GM12874 (cell line): Measurements from ENCODE around the gene RASGRP1.

Experiments
- TF ChIP-seq, protein P1 (sequence below): IDR thresholded peaks from 2 replicates; pipeline ENCODE4 v1.5.1; 2011; ENCODE audit warnings: low read depth, mild to moderate bottlenecking, control low read depth, low read length, moderate library complexity; ENCODE audit not compliant: insufficient read depth

Gene RASGRP1

DNA sequence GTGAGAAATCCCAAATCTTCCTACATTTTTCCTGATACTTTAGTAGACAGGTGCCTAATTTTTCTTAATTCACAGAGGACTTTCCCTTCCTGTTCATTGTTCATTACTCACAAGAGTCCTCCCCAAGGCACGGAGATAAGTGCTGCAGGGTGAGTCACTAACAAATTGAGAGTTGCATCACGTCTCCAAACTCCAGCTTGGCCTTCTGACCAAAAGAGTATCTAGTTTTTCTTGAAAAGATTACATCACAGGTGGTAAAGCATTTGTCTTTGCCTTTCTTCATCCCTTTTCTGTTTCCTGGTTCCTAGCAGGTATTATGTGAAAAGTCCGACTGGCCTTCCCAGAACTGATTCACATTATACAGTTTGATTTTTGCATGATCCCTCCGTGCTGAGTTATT, 24.9 kb upstream of the RASGRP1 start:
- TF ChIP-seq, protein P1, sequence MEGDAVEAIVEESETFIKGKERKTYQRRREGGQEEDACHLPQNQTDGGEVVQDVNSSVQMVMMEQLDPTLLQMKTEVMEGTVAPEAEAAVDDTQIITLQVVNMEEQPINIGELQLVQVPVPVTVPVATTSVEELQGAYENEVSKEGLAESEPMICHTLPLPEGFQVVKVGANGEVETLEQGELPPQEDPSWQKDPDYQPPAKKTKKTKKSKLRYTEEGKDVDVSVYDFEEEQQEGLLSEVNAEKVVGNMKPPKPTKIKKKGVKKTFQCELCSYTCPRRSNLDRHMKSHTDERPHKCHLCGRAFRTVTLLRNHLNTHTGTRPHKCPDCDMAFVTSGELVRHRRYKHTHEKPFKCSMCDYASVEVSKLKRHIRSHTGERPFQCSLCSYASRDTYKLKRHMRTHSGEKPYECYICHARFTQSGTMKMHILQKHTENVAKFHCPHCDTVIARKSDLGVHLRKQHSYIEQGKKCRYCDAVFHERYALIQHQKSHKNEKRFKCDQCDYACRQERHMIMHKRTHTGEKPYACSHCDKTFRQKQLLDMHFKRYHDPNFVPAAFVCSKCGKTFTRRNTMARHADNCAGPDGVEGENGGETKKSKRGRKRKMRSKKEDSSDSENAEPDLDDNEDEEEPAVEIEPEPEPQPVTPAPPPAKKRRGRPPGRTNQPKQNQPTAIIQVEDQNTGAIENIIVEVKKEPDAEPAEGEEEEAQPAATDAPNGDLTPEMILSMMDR, result no peak

DNA sequence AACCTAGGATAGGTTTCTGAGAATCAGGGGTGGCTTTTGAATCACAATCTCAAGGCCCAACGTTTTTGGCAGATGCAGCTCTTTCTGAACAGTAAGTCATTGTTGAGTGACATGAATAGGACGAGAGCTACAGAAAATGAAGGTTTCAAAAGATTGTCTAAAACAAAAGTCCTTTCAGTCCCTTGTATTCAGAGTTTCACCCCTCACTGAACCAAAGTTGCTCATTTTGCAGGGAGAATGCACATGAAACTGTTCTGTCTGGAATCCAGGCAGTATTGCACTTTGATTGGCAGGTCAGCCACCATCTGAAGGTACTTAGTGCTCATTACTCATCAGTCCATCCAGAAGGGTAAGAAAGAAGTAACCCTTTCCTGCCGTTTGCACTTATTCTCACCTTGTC, 24.1 kb upstream of the RASGRP1 start:
- TF ChIP-seq, protein P1, result no peak

DNA sequence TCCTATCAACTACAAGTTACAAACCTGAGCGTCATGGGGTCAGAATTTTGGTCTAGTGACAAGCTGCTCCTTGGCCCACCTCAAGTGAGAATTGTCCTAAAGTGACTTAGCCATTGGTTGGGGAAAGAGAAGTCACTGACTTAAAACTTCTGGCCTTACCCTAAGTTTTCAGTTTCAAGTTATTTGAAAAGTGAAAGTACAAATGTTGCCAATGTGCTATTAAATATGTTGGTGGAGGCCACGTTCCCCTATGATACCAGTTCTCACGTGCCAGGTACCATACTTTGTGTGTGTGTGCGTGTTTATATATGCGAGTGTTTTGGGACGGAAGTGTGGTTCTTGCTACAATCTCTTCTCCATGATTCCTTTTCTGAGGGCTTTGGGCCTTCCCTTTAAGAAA, 22.6 kb upstream of the RASGRP1 start:
- TF ChIP-seq, protein P1, result no peak

DNA sequence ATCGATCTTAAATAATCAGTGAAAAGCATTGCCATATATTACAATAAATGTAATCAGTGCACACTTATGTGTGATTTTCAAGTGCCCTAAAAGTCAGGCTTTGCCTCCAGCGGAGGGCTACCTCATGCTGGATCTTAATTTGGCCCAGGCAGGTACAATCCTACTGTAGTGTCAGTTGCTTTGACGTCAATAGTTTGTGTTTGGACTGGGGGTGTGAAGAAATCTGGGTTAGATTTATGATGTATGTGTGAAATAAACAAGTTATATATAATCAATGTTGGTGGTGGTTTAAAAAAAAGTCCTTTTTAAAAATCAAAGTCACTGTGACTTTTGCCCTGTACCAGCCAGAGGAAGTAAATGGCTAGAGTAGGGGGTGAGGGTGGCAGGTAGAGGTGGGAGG, 14.0 kb upstream of the RASGRP1 start:
- TF ChIP-seq, protein P1, result no peak

DNA sequence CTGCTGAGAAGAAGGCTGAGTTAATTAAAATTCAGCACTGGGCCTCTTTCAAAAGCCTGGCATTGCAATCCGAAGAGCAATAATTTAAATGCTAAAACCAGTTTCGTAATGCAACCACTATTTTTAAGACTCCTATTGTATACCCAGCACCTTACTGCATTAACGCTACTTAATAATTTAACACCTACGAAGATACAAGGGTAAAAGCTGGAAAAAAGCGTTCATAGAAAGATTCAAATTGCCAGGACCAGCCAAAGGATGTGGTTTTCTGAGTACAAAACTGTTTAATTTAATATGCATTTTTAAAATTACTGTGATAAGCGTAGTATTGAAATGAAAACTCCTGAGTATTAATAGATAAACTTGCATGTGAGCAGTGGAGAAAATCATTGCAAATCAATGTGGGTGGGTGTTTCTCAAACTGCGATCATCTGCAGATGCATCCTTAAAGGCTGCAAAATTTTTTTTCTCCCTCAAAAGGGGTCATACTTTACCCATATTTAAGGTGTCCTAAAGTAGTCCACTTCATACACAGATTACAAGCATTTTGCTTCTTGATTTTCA, 12.9 kb upstream of the RASGRP1 start:
- TF ChIP-seq, protein P1, result no peak

DNA sequence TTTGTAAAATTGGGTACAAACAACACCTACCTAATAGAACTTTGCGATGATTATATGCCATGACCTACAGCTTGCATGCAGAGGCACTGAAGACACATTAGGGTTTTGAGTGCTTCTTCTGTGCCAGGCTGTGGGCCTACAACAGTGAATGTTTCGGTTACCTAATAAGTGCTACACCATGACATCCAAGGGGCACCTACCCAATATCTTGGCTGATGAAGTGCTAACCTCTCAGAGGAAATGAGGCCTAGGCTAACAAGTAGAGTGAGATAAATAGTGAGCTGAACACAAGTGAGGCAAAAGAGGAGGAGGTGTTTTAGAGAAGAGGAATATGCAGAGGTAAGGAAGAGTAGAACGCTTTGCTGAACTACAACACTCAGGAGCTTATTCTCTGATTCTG, 12.2 kb upstream of the RASGRP1 start:
- TF ChIP-seq, protein P1, result no peak

DNA sequence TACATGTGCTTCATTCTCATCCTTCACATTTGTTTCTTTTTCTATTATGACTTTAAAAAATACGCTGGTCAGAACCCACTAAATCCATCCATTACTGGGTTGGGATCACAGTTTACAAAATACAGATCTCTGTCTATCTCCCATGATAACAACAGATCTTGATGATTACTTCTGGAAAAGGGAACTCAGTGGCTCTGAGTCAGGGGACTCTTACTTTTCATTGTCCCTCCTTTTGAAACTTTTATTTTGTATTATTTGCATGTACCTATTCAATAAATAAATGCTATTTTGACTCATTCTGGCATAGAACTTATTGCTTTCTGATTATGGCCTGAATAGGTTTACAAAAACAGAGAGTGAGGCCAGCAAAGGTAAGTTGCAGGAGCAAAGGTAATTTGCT, 11.6 kb upstream of the RASGRP1 start:
- TF ChIP-seq, protein P1, result no peak
